ENCODE results near the gene NEK11. TPM values are rescaled to one million over a fixed set of nuclear protein-coding genes. Genes with fewer than 3 reads are reported as not detected.

NEK11 gene
- total and polyA plus RNA-seq, 2 donors (not counting 3 experiments of a cell fraction or from before 2014, with no cell fraction given) = 1.7 to 4.3 TPM

DNA sequence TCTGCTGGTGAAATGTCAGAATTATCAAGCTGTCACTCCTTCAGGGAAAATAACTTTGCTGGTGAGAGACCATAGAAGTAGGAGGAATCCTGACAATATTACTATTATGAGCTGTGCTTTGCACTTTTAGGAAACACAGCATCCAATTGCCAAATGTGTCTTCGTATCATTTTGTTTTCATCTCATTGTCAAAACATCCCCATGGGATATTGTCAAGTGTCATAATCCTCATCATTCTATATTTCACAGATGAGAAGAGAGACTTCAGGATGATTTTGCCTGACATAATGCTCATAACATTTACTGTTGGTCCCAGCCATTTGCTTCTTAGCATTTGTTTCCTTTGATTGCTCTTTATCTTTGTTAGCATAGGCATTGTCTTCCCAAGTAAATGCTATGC, 234.4 kb downstream of the NEK11 start:
- intact Hi-C loops (cut with micrococcal nuclease) (no loop called here), dilution Hi-C loops (cut with MboI; ENCODE audit: extremely low pct_ligation_motif_present, low sequenced_read_pairs) (no loop called here)
- Histone ChIP-seq H3K79me2 (ENCODE audit: control insufficient read depth, insufficient read depth, low read length) (no peaks in the 10 kb centered on the region), H3K9me3 (replicated peaks; ENCODE audit: control insufficient read depth, insufficient read depth, low read length) (no peaks in the 10 kb centered on the region), H3K4me3 (replicated peaks in 1 of 3; ENCODE audit: insufficient read depth in 1 of 3, low read depth in 1 of 3, low read length in 3 of 3) (no peak overlapping the region), H3K9ac (replicated peaks; ENCODE audit: extremely low read depth, insufficient read depth, low read length) (no peak overlapping the region), H4K20me1 (replicated peaks; ENCODE audit: control insufficient read depth, extremely low read depth, insufficient read depth, low read length) (no peaks in the 10 kb centered on the region), H3K36me3 (ENCODE audit: control insufficient read depth in 2 of 2, extremely low read depth in 1 of 2, insufficient read depth in 2 of 2, low read length in 2 of 2) (no peaks in the 10 kb centered on the region), H3K27me3 (ENCODE audit: control insufficient read depth in 2 of 2, insufficient read depth in 2 of 2, low read length in 2 of 2) (no peaks in the 10 kb centered on the region), H2AFZ (ENCODE audit: low read depth, low read length) (no peak overlapping the region), H3K4me1 (ENCODE audit: control insufficient read depth, extremely low read depth, insufficient read depth, low read length) (no peaks in the 10 kb centered on the region), H3K27ac (ENCODE audit: insufficient read depth, low read depth, low read length) (no peak overlapping the region), H3K9me1 (replicated peaks; ENCODE audit: control insufficient read depth, extremely low read depth, insufficient read depth, low read length) (no peaks in the 10 kb centered on the region), H3K4me2 (ENCODE audit: insufficient read depth, low read length) (no peak overlapping the region)
- TF ChIP-seq, protein P1, sequence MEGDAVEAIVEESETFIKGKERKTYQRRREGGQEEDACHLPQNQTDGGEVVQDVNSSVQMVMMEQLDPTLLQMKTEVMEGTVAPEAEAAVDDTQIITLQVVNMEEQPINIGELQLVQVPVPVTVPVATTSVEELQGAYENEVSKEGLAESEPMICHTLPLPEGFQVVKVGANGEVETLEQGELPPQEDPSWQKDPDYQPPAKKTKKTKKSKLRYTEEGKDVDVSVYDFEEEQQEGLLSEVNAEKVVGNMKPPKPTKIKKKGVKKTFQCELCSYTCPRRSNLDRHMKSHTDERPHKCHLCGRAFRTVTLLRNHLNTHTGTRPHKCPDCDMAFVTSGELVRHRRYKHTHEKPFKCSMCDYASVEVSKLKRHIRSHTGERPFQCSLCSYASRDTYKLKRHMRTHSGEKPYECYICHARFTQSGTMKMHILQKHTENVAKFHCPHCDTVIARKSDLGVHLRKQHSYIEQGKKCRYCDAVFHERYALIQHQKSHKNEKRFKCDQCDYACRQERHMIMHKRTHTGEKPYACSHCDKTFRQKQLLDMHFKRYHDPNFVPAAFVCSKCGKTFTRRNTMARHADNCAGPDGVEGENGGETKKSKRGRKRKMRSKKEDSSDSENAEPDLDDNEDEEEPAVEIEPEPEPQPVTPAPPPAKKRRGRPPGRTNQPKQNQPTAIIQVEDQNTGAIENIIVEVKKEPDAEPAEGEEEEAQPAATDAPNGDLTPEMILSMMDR (IDR thresholded peaks at IDR 0.05; ENCODE audit: extremely low read depth in 1 of 2, insufficient read depth in 1 of 2, low read depth in 1 of 2, low read length in 2 of 2) = no peak
- TF ChIP-seq GATA2 (IDR thresholded peaks at IDR 0.05; ENCODE audit: insufficient read depth, insufficient read length, low read depth, low read length) = no peak
- no peak for TF ChIP-seq FOS (IDR thresholded peaks at IDR 0.05; ENCODE audit: borderline replicate concordance, insufficient read depth, low read length)
- no peak for TF ChIP-seq MAX (IDR thresholded peaks at IDR 0.05; ENCODE audit: insufficient read depth, insufficient read length)
- no peak for TF ChIP-seq POLR2A (IDR thresholded peaks at IDR 0.05; ENCODE audit: low read depth, low read length)
- no peak for TF ChIP-seq EZH2 (IDR thresholded peaks at IDR 0.05; ENCODE audit: borderline replicate concordance, low read depth, low read length, severe bottlenecking)
- TF ChIP-seq MYC (IDR thresholded peaks at IDR 0.05; ENCODE audit: low read depth, low read length) = no peak
- no peak for TF ChIP-seq JUN (IDR thresholded peaks at IDR 0.05; ENCODE audit: borderline replicate concordance, insufficient read depth, insufficient read length, low read depth)
- no peak for DNase-seq (ENCODE audit: low read depth, low spot score)
- ChIA-PET POLR2A (no interaction called here), CTCF (no interaction called here)
- no TSS peak for BruUV-seq (replicated peaks)
- FAIRE-seq = no peak
